Muscle layer of duodenum (tissue), 2 donors: ENCODE results near the gene SLC1A2.
A peak's percentile ranks its signal among the peaks of the same experiment; 100 is the strongest.

ENCODE experiments used
- H3K27ac ChIP-seq: one replicate; pipeline ENCODE4 v1.7.0; 2013; ENCODE audit warnings: mild to moderate bottlenecking, low read length
- H3K27me3 ChIP-seq: one replicate; pipeline ENCODE4 v1.7.0; 2013; ENCODE audit warnings: low read depth, mild to moderate bottlenecking, control low read depth, low read length
- H3K36me3 ChIP-seq, 2 donors: one replicate each; pipeline ENCODE4 v1.7.0; 2013; ENCODE audit warnings: low read length in 2 of 2, control low read depth in 1 of 2, mild to moderate bottlenecking in 1 of 2; ENCODE audit not compliant: insufficient read depth in 2 of 2, control insufficient read depth in 1 of 2
- H3K4me1 ChIP-seq, 2 donors: one replicate each; pipeline ENCODE4 v1.7.0; 2013; ENCODE audit warnings: low read length in 2 of 2, mild to moderate bottlenecking in 2 of 2, control low read depth in 1 of 2, moderate library complexity in 1 of 2; ENCODE audit not compliant: insufficient read depth in 2 of 2, control insufficient read depth in 1 of 2
- H3K4me3 ChIP-seq, 2 donors: one replicate each; pipeline ENCODE4 v1.7.0; 2013; ENCODE audit warnings: low read length in 2 of 2, low read depth in 1 of 2, mild to moderate bottlenecking in 1 of 2
- H3K9me3 ChIP-seq, 2 donors: one replicate each; pipeline ENCODE4 v1.7.0; 2013; ENCODE audit warnings: low read length in 2 of 2, control low read depth in 1 of 2, mild to moderate bottlenecking in 1 of 2; ENCODE audit not compliant: control insufficient read depth in 1 of 2
- donor health status: healthy.

SLC1A2 gene

GRCh38 chr11:35259529-35259928 is 159.8 kb downstream of the SLC1A2 start:
- H3K9me3 ChIP-seq, result no peaks in the 10 kb centered on the region
- H3K36me3 ChIP-seq, result no peaks in the 10 kb centered on the region
- H3K27ac ChIP-seq, result no peak overlapping the region
- no peak overlapping the region for H3K4me3 ChIP-seq
- no peaks in the 10 kb centered on the region for H3K27me3 ChIP-seq
- H3K4me1 ChIP-seq, result peaks cover 0 to 6% of the 10 kb centered on the region in 2 donors

- no peaks in the 10 kb centered on the region for H3K9me3 ChIP-seq
- H3K27me3 ChIP-seq, result no peaks in the 10 kb centered on the region
- no peak overlapping the region for H3K27ac ChIP-seq
- no peaks in the 10 kb centered on the region for H3K36me3 ChIP-seq
- H3K4me1 ChIP-seq, result peaks cover 0 to 6% of the 10 kb centered on the region in 2 donors
- no peak overlapping the region for H3K4me3 ChIP-seq
These were observed 162.1 kb downstream of the SLC1A2 start for GRCh38 chr11:35257281-35257680.

- H3K36me3 ChIP-seq, result no peaks in the 10 kb centered on the region
- H3K4me3 ChIP-seq, result no peak overlapping the region
- peaks cover 0 to 6% of the 10 kb centered on the region in 2 donors for H3K4me1 ChIP-seq
- H3K9me3 ChIP-seq, result no peaks in the 10 kb centered on the region
- no peaks in the 10 kb centered on the region for H3K27me3 ChIP-seq
- H3K27ac ChIP-seq, result no peak overlapping the region
These were observed 163.1 kb downstream of the SLC1A2 start for GRCh38 chr11:35256296-35256695.

- Histone ChIP-seq H3K36me3 (no peaks in the 10 kb centered on the region), H3K27ac (no peak overlapping the region), H3K4me1 (peaks cover 0 to 6% of the 10 kb centered on the region in 2 donors), H3K27me3 (no peaks in the 10 kb centered on the region), H3K4me3 (no peak overlapping the region), H3K9me3 (no peaks in the 10 kb centered on the region)
These were observed 163.8 kb downstream of the SLC1A2 start for GRCh38 chr11:35255514-35255913.

- Histone ChIP-seq H3K4me3 (no peak overlapping the region), H3K4me1 (no peaks in the 10 kb centered on the region), H3K36me3 (no peaks in the 10 kb centered on the region), H3K27ac (no peak overlapping the region), H3K27me3 (no peaks in the 10 kb centered on the region), H3K9me3 (no peaks in the 10 kb centered on the region)
These were observed 166.1 kb downstream of the SLC1A2 start for GRCh38 chr11:35253237-35253636.

GRCh38 chr11:35250621-35251020 is 168.7 kb downstream of the SLC1A2 start:
- H3K27me3 ChIP-seq, result no peaks in the 10 kb centered on the region
- H3K4me3 ChIP-seq, result no peak overlapping the region
- no peak overlapping the region for H3K27ac ChIP-seq
- no peaks in the 10 kb centered on the region for H3K9me3 ChIP-seq
- H3K4me1 ChIP-seq, result no peaks in the 10 kb centered on the region
- no peaks in the 10 kb centered on the region for H3K36me3 ChIP-seq

- Histone ChIP-seq H3K4me3 (no peak overlapping the region), H3K4me1 (no peaks in the 10 kb centered on the region), H3K27me3 (no peaks in the 10 kb centered on the region), H3K9me3 (no peaks in the 10 kb centered on the region), H3K36me3 (no peaks in the 10 kb centered on the region), H3K27ac (no peak overlapping the region)
These were observed 169.2 kb downstream of the SLC1A2 start for GRCh38 chr11:35250192-35250591.

- Histone ChIP-seq H3K27ac (no peak overlapping the region), H3K4me1 (no peaks in the 10 kb centered on the region), H3K4me3 (no peak overlapping the region)
These were observed 170.6 kb downstream of the SLC1A2 start for GRCh38 chr11:35248558-35249323.

GRCh38 chr11:35247863-35248262 is 171.5 kb downstream of the SLC1A2 start:
- H3K27me3 ChIP-seq, result no peaks in the 10 kb centered on the region
- H3K27ac ChIP-seq, result no peak overlapping the region
- H3K9me3 ChIP-seq, result no peaks in the 10 kb centered on the region
- H3K36me3 ChIP-seq, result no peaks in the 10 kb centered on the region
- no peaks in the 10 kb centered on the region for H3K4me1 ChIP-seq
- no peak overlapping the region for H3K4me3 ChIP-seq

More at GRCh38 chr11:35248558-35249323, 170.6 kb downstream of the SLC1A2 start:
- Histone ChIP-seq H3K36me3 (no peaks in the 10 kb centered on the region), H3K27me3 (no peaks in the 10 kb centered on the region), H3K9me3 (no peaks in the 10 kb centered on the region)

GRCh38 chr11:35247428-35247827 is 171.9 kb downstream of the SLC1A2 start:
- H3K4me1 ChIP-seq, result no peaks in the 10 kb centered on the region
- H3K4me3 ChIP-seq, result no peak overlapping the region
- H3K27me3 ChIP-seq, result no peaks in the 10 kb centered on the region
- no peaks in the 10 kb centered on the region for H3K9me3 ChIP-seq
- no peaks in the 10 kb centered on the region for H3K36me3 ChIP-seq
- H3K27ac ChIP-seq, result peak overlapping the region; percentile 58

GRCh38 chr11:35246745-35247144 is 172.6 kb downstream of the SLC1A2 start:
- peak overlapping the region in 1 of 2 donors; percentile 9 for H3K4me3 ChIP-seq
- no peaks in the 10 kb centered on the region for H3K27me3 ChIP-seq
- no peaks in the 10 kb centered on the region for H3K36me3 ChIP-seq
- no peaks in the 10 kb centered on the region for H3K4me1 ChIP-seq
- H3K9me3 ChIP-seq, result no peaks in the 10 kb centered on the region
- H3K27ac ChIP-seq, result peak overlapping the region; percentile 58

GRCh38 chr11:35245786-35246185 is 173.6 kb downstream of the SLC1A2 start:
- Histone ChIP-seq H3K36me3 (no peaks in the 10 kb centered on the region), H3K4me1 (no peaks in the 10 kb centered on the region), H3K4me3 (peak overlapping the region in 1 of 2 donors; percentile 9), H3K9me3 (no peaks in the 10 kb centered on the region), H3K27me3 (no peaks in the 10 kb centered on the region), H3K27ac (peak overlapping the region; percentile 58)
